Neural progenitor cell (in vitro differentiated cells): ENCODE data around the gene KDELR1.

ENCODE experiments used
- EZH2 ChIP-seq: fragments of 200-600 bp; sonication (generic); IDR thresholded peaks from 2 replicates; pipeline ENCODE4 v1.6.1; 2017; ENCODE audit warnings: antibody characterized with exemption, mild to moderate bottlenecking, moderate library complexity
- EZH2phosphoT487 ChIP-seq: fragments of 200-600 bp; sonication (generic); IDR thresholded peaks from 2 replicates; pipeline ENCODE4 v1.6.1; 2017; ENCODE audit warnings: antibody characterized with exemption
- TF ChIP-seq, protein P1 (sequence below): fragments of 200-600 bp; sonication (generic); IDR thresholded peaks from 2 replicates; pipeline ENCODE4 v1.5.1; 2017; ENCODE audit warnings: antibody characterized with exemption, mild to moderate bottlenecking

DNA sequence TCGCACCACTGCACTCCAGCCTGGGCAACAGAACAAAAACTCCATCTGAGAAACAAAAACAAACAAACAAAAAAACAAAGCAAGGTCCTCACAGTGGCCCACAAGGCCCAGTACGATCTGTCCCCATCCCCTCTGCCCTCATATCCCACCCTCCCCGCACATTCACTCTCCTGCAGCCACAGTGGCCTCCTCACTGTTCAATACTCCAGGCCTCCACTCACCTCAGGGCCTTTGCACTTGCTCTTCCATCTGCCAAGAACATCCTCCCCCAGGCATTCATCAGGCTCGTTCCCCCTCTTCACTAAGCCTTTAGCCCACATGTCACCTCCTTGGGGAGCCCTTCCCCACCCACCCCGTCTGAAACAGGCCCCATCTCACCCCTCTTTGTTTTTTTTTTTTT, 32.2 kb downstream of the KDELR1 start:
- TF ChIP-seq EZH2phosphoT487 (no peak), EZH2 (no peak)
- TF ChIP-seq, protein P1, sequence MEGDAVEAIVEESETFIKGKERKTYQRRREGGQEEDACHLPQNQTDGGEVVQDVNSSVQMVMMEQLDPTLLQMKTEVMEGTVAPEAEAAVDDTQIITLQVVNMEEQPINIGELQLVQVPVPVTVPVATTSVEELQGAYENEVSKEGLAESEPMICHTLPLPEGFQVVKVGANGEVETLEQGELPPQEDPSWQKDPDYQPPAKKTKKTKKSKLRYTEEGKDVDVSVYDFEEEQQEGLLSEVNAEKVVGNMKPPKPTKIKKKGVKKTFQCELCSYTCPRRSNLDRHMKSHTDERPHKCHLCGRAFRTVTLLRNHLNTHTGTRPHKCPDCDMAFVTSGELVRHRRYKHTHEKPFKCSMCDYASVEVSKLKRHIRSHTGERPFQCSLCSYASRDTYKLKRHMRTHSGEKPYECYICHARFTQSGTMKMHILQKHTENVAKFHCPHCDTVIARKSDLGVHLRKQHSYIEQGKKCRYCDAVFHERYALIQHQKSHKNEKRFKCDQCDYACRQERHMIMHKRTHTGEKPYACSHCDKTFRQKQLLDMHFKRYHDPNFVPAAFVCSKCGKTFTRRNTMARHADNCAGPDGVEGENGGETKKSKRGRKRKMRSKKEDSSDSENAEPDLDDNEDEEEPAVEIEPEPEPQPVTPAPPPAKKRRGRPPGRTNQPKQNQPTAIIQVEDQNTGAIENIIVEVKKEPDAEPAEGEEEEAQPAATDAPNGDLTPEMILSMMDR, result no peak
